HepG2 (cell line): ENCODE results near the gene TAF3. TPM values are rescaled to one million over a fixed set of nuclear protein-coding genes. Genes with fewer than 3 reads are reported as not detected.

Source experiments
- ATAC-seq: fragments of 200-7000 bp; cut with Tn5 transposase; 3 replicates; pipeline ENCODE4 v1.9.1; 2020; ENCODE audit warnings: mild to moderate bottlenecking, moderate library complexity
- BruUV-seq: library from RNA; stranded (reverse); fragments of 400-500 nt; replicated peaks from 2 replicates; lab custom pipeline; 2021; lab: Mats Ljungman, UMichigan
- CTCF ChIA-PET: fragments of 300-600 bp; formaldehyde crosslinking; extraction: SDS; loops from one replicate; lab custom pipeline; 2021; ENCODE audit warnings: low total read pairs, inconsistent platforms, low intra/inter-chr PET ratio; lab: Yijun Ruan, JAX
- POLR2A ChIA-PET: fragments of 350-600 bp; sonication (Branson Sonifier 250); formaldehyde crosslinking; loops from one replicate; lab custom pipeline; 2020; ENCODE audit warnings: antibody characterized with exemption, inconsistent platforms; lab: Yijun Ruan, JAX
- DNase-seq: peaks from one replicate; pipeline ENCODE4 v3.0.0-alpha.2; 2015; ENCODE audit warnings: low spot score
- FAIRE-seq: peaks from 3 replicates; lab custom pipeline; 2011; peaks lifted over from hg19 to GRCh38; lab: Jason Lieb, UNC
- H2AFZ ChIP-seq: one replicate; pipeline ENCODE4 v1.6.1; 2011; ENCODE audit warnings: low read length, inconsistent platforms
- H3K27ac ChIP-seq: fragments of 300-600 bp; 3 replicates; pipeline ENCODE4 v1.8.0; 2011; ENCODE audit warnings: mixed run types, mild to moderate bottlenecking, mixed read lengths, low read length, inconsistent platforms; ENCODE audit not compliant: insufficient read depth; ENCODE audit errors: extremely low read length
- H3K27me3 ChIP-seq, 2 experiments: fragments of 200-600 bp in 1 of 2; 2 replicates in 1 of 2; 3 replicates in 1 of 2; pipeline versions ENCODE4 v1.6.0 to v1.8.0; 2011; ENCODE audit warnings: low read length in 2 of 2, mild to moderate bottlenecking in 2 of 2, moderate library complexity in 2 of 2, inconsistent platforms in 1 of 2; ENCODE audit not compliant: insufficient read depth in 2 of 2, control insufficient read depth in 1 of 2
- H3K36me3 ChIP-seq, 2 experiments: fragments of 200-600 bp in 1 of 2; replicated peaks in 1 of 2; 2 replicates in 1 of 2; 3 replicates in 1 of 2; pipeline versions ENCODE4 v1.5.1 to v1.8.0; 2011; ENCODE audit warnings: low read length in 2 of 2, inconsistent platforms in 1 of 2; ENCODE audit not compliant: insufficient read depth in 2 of 2, control insufficient read depth in 1 of 2
- H3K4me1 ChIP-seq: 2 replicates; pipeline ENCODE4 v1.5.1; 2012; ENCODE audit warnings: low read length, inconsistent platforms; ENCODE audit not compliant: insufficient read depth
- H3K4me2 ChIP-seq: 2 replicates; pipeline ENCODE4 v1.6.0; 2011; ENCODE audit warnings: low read depth, low read length, inconsistent platforms
- H3K4me3 ChIP-seq, 3 experiments: fragments of 200-600 bp in 1 of 3; sonication (generic), shearing (Covaris generic) in 1 of 3; replicated peaks in 1 of 3; 2 replicates each; pipeline ENCODE4 v1.5.1; 2011 to 2016; ENCODE audit warnings: low read length in 3 of 3, inconsistent platforms in 2 of 3, low read depth in 2 of 3, mild to moderate bottlenecking in 2 of 3, control low read depth in 1 of 3, mixed read lengths in 1 of 3; ENCODE audit not compliant: insufficient read depth in 1 of 3
- H3K79me2 ChIP-seq: one replicate; pipeline ENCODE4 v1.6.1; 2011; ENCODE audit warnings: low read length, inconsistent platforms; ENCODE audit not compliant: insufficient read depth
- H3K9ac ChIP-seq: 2 replicates; pipeline ENCODE4 v1.6.0; 2011; ENCODE audit warnings: mild to moderate bottlenecking, low read depth, low read length, inconsistent platforms; ENCODE audit not compliant: insufficient read depth
- H3K9me3 ChIP-seq: 2 replicates; pipeline ENCODE4 v1.5.1; 2012; ENCODE audit warnings: mild to moderate bottlenecking, low read length
- H4K20me1 ChIP-seq: 2 replicates; pipeline ENCODE4 v1.6.0; 2011; ENCODE audit warnings: inconsistent platforms, mild to moderate bottlenecking, low read length, moderate library complexity; ENCODE audit not compliant: insufficient read depth
- CBX1 ChIP-seq: IDR thresholded peaks from one replicate; pipeline ENCODE4 v1.6.1; 2016; ENCODE audit warnings: antibody characterized with exemption, low read depth
- FOXK2 ChIP-seq: fragments of 450-650 bp; IDR thresholded peaks from 2 replicates; pipeline ENCODE4 v1.6.1; 2016
- FOXP1 ChIP-seq, 2 experiments: fragments of 450-650 bp in 1 of 2; IDR thresholded peaks; 2 replicates each; pipeline ENCODE4 v1.6.1; 2017 to 2018; ENCODE audit warnings: antibody characterized with exemption in 1 of 2
- MEIS2 ChIP-seq: sonication (generic); formaldehyde crosslinking; IDR thresholded peaks from 2 replicates; pipeline ENCODE4 v1.9.0; 2021; ENCODE audit warnings: mild to moderate bottlenecking, missing genetic modification reagents
- RNF219 ChIP-seq: sonication (generic); formaldehyde crosslinking; IDR thresholded peaks from 2 replicates; pipeline ENCODE4 v1.5.0; 2020; ENCODE audit warnings: mild to moderate bottlenecking, missing genetic modification reagents
- ZFP36L1 ChIP-seq: sonication (generic); formaldehyde crosslinking; IDR thresholded peaks from 2 replicates; pipeline ENCODE4 v1.8.0; 2022; ENCODE audit warnings: mild to moderate bottlenecking, missing genetic modification reagents, moderate library complexity
- ZNF562 ChIP-seq: sonication (generic); formaldehyde crosslinking; IDR thresholded peaks from 2 replicates; pipeline ENCODE4 v1.8.0; 2022; ENCODE audit warnings: missing genetic modification reagents, borderline replicate concordance
- ZNF569 ChIP-seq: sonication (generic); formaldehyde crosslinking; IDR thresholded peaks from 2 replicates; pipeline ENCODE4 v1.5.0; 2020; ENCODE audit warnings: mild to moderate bottlenecking, missing genetic modification reagents, moderate library complexity, borderline replicate concordance
- ZNF841 ChIP-seq: sonication (generic); formaldehyde crosslinking; IDR thresholded peaks from 2 replicates; pipeline ENCODE4 v1.8.1; 2023; ENCODE audit warnings: missing genetic modification reagents, borderline replicate concordance
- WGBS: methylation state at CpG from one replicate; pipeline ENCODE4 v1.1.6; 2017; ENCODE audit warnings: low lambda C conversion rate; 5-methylcytosine and 5-hydroxymethylcytosine counted together
- in situ Hi-C: cut with HindIII; loops from 2 replicates; pipeline ENCODE4 v1.10.0; 2017; ENCODE audit warnings: low pct_unique_long_range_greater_than_20kb; ENCODE audit not compliant: extremely low pct_ligation_motif_present
- intact Hi-C: fragments of 100-400 bp; cut with micrococcal nuclease; formaldehyde crosslinking; loops from one replicate; pipeline ENCODE4 v1.10.0; 2022; ENCODE audit not compliant: unreplicated experiment
- polyA plus RNA-seq, 8 experiments: library from polyadenylated mRNA; depleted of rRNA in 3 of 8; stranded (reverse) in 7 of 8; unstranded in 1 of 8; fragments of >200 nt; fragmentation: Illumina TruSeq in 4 of 8; extraction: Trizol in 4 of 8; gene quantifications; 2 replicates each; pipeline versions ENCODE4 v1.2.1 to v1.2.3, GENCODE V29; 2011 to 2016; ENCODE audit warnings: low read depth in 4 of 8, missing spikeins in 1 of 8, mixed read lengths in 1 of 8; ENCODE audit not compliant: insufficient read depth in 1 of 8
- total RNA-seq, 5 experiments: library from RNA; depleted of rRNA; stranded (reverse); fragments of >200 nt; fragmentation: Illumina TruSeq; extraction: Trizol; gene quantifications; 2 replicates each; pipeline ENCODE4 v1.2.3, GENCODE V29; 2016; ENCODE audit warnings: low read depth in 1 of 5

Gene TAF3
- total and polyA plus RNA-seq, 2 of the 13 experiments (the other 11 are each of a cell fraction or from before 2014, with no cell fraction given), result 1.7 to 2.9 TPM

DNA sequence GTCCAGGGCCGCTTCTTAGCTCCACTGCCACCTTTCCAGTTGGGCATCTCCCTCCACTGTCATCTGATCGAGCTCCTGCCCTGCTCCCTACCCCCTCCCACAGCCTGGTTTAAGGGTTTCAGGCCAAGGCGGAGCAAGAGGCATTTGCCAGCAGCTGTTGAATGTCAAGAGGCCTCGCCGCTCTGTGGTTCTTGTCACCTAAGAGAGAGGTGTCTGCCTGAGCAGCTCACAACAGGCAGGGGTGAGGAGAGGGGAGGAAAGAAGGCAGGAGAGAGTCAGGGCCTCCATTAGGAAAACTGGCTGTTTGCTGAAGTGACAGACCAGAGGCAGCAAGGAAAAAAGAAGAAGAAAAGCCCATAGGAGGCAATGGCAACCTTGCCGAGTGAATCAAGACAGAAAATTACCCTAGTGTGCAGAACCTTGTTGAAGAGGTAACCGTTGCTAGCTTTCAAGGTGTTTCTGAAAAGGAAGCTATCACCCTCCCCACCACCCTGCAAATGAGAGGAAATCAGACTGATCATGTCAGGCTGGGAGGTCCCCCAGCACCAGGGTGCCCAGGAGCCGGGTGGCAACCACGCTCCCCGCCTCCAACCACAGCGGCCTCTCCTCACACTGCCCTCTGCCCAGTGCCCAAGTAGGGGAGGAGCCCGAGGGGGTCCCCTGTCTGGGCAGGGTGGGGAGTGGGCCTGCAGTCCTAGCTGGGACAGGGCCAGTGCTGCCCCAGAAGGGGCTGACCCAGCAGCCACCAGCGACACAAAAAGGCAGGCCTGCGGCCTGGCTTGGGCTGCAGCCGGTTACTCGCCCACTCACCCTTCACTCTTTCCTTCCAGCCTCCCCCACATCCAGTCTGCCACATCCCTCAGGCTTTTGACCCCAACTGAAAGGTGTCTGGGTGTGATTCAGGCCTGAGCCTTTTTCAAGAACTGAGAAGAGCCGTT, 243.2 kb downstream of the TAF3 start:
- no peak overlapping the region for H3K4me3 ChIP-seq
- no peaks in the 10 kb centered on the region for H3K9me3 ChIP-seq
- no peaks in the 10 kb centered on the region for H4K20me1 ChIP-seq
- DNase-seq (no peak), ATAC-seq (no peak), FAIRE-seq (no peak)
- no peaks in the 10 kb centered on the region for H3K4me1 ChIP-seq
- ChIA-PET POLR2A (no interaction called here), CTCF (no interaction called here)
- BruUV-seq, result no TSS peak
- intact Hi-C loops, result no loop called here
- no peak overlapping the region for H2AFZ ChIP-seq
- H3K27me3 ChIP-seq, result peaks cover 26 to 82% of the 10 kb centered on the region in 2 experiments
- no peak overlapping the region for H3K27ac ChIP-seq
- no peak overlapping the region for H3K9ac ChIP-seq
- H3K79me2 ChIP-seq, result no peaks in the 10 kb centered on the region
- WGBS, result 41% methylated on average over 12 of the region's 17 CpGs
- no peak overlapping the region for H3K4me2 ChIP-seq
- TF ChIP-seq ZNF841, result no peak
- TF ChIP-seq CBX1, result no peak
- TF ChIP-seq ZNF569 (CRISPR knock-in tag), result no peak
- TF ChIP-seq FOXP1 (IDR thresholded peaks at IDR 0.05), result no peak
- no peak for TF ChIP-seq FOXP1 (CRISPR knock-in tag; IDR thresholded peaks at IDR 0.05)
- no peak for TF ChIP-seq MEIS2 (CRISPR knock-in tag)
- TF ChIP-seq RNF219 (CRISPR knock-in tag), result no peak
- TF ChIP-seq ZNF562 (CRISPR knock-in tag), result no peak
- no peak for TF ChIP-seq FOXK2
- no peak for TF ChIP-seq ZFP36L1 (CRISPR knock-in tag)
- in situ Hi-C loops, result no loop called here
- H3K36me3 ChIP-seq, result no peaks in the 10 kb centered on the region
